Kidney (tissue), 14 donors: ENCODE measurements around the gene SCGB1A1. TPM values are rescaled to one million over a fixed set of nuclear protein-coding genes. Genes with fewer than 3 reads are reported as not detected.

Source experiments
- DNase-seq, 5 donors: peaks; one replicate each; pipeline ENCODE4 v3.0.0-alpha.2; 2013 to 2020
- FAIRE-seq: peaks from 2 replicates; lab custom pipeline; 2012; peaks lifted over from hg19 to GRCh38; lab: Jason Lieb, UNC
- H3K27ac ChIP-seq, 2 donors: one replicate each; pipeline ENCODE4 v1.7.0; 2013; ENCODE audit warnings: low read depth in 2 of 2, low read length in 2 of 2, inconsistent platforms in 1 of 2
- H3K27me3 ChIP-seq: one replicate; pipeline ENCODE4 v1.7.1; 2013; ENCODE audit warnings: low read length, inconsistent platforms; ENCODE audit not compliant: control insufficient read depth, insufficient read depth
- H3K36me3 ChIP-seq, 3 donors: one replicate each; pipeline versions ENCODE4 v1.7.0 to v1.7.1; 2013; ENCODE audit warnings: low read length in 3 of 3, control low read depth in 1 of 3, inconsistent platforms in 1 of 3; ENCODE audit not compliant: insufficient read depth in 3 of 3, control insufficient read depth in 2 of 3
- H3K4me1 ChIP-seq, 3 donors: one replicate each; pipeline versions ENCODE4 v1.7.0 to v1.7.1; 2013; ENCODE audit warnings: low read length in 3 of 3, inconsistent platforms in 1 of 3, low read depth in 1 of 3; ENCODE audit not compliant: control insufficient read depth in 2 of 3, insufficient read depth in 2 of 3
- H3K4me3 ChIP-seq, 3 donors: one replicate each; pipeline versions ENCODE4 v1.7.0 to v1.8.1; 2013; ENCODE audit warnings: low read length in 3 of 3, control low read depth in 1 of 3, inconsistent platforms in 1 of 3
- H3K9ac ChIP-seq, 3 donors: one replicate each; pipeline versions ENCODE4 v1.7.0 to v1.7.1; 2013; ENCODE audit warnings: low read length in 3 of 3, control low read depth in 1 of 3, inconsistent platforms in 1 of 3
- H3K9me3 ChIP-seq, 3 donors: one replicate each; pipeline versions ENCODE4 v1.7.0 to v1.7.1; 2013; ENCODE audit warnings: low read length in 3 of 3, control low read depth in 1 of 3, inconsistent platforms in 1 of 3; ENCODE audit not compliant: control insufficient read depth in 2 of 3, insufficient read depth in 1 of 3
- intact Hi-C: fragments of 100-400 bp; cut with DNase I; formaldehyde crosslinking; loops from one replicate; pipeline ENCODE4 v1.11.1; 2022
- polyA plus RNA-seq: library from polyadenylated mRNA; stranded (reverse); fragments of 350-450 nt; fragmentation: Illumina TruSeq; extraction: RNeasy Lipid Tissue Mini Kit (QIAGEN cat#74804); gene quantifications from one replicate; pipeline ENCODE4 v1.2.3, GENCODE V29; 2014; ENCODE audit warnings: low read depth, low replicate concordance; ENCODE audit not compliant: insufficient read depth
- total RNA-seq: library from RNA; stranded (reverse); fragmentation: NEBNext Ultra II Directional; extraction: Animal tissue kit (Norgen Biotek cat#: 25700); gene quantifications from one replicate; pipeline ENCODE4 v1.2.1, GENCODE V29; 2021
- TF ChIP-seq, protein P1 (sequence below): IDR thresholded peaks from 3 replicates; pipeline ENCODE4 v1.5.1; 2012; ENCODE audit warnings: mild to moderate bottlenecking, moderate library complexity, borderline replicate concordance; ENCODE audit not compliant: insufficient read depth; ENCODE audit errors: extremely low read depth
- donor health status: control.
- donor health status: control.
- donor health status: control.
- donor health status: control.
- donor health status: control.
- donor health status: DM: yes; HTN: yes; CAD: no.
- donor health status: Normal renal cell carcinoma (clear cell type).

Gene SCGB1A1
- total and polyA plus RNA-seq, 2 donors from 2014 or later = not detected

- no peak overlapping the region for H3K9ac ChIP-seq
- intact Hi-C loops = loop anchor here (10.0 kb wide), 1 partner anchor 123 kb away; the partner anchor contains the start of gene AHNAK
- H3K4me3 ChIP-seq = no peak overlapping the region
- no peak overlapping the region for H3K27ac ChIP-seq
- H3K9me3 ChIP-seq = no peaks in the 10 kb centered on the region
- no peak for DNase-seq
- FAIRE-seq = no peak
- H3K36me3 ChIP-seq = no peaks in the 10 kb centered on the region
- H3K27me3 ChIP-seq = no peaks in the 10 kb centered on the region
- TF ChIP-seq, protein P1, sequence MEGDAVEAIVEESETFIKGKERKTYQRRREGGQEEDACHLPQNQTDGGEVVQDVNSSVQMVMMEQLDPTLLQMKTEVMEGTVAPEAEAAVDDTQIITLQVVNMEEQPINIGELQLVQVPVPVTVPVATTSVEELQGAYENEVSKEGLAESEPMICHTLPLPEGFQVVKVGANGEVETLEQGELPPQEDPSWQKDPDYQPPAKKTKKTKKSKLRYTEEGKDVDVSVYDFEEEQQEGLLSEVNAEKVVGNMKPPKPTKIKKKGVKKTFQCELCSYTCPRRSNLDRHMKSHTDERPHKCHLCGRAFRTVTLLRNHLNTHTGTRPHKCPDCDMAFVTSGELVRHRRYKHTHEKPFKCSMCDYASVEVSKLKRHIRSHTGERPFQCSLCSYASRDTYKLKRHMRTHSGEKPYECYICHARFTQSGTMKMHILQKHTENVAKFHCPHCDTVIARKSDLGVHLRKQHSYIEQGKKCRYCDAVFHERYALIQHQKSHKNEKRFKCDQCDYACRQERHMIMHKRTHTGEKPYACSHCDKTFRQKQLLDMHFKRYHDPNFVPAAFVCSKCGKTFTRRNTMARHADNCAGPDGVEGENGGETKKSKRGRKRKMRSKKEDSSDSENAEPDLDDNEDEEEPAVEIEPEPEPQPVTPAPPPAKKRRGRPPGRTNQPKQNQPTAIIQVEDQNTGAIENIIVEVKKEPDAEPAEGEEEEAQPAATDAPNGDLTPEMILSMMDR = no peak
- peaks cover 0 to 2% (median 0%) of the 10 kb centered on the region in 3 donors for H3K4me1 ChIP-seq
Observed at GRCh38 chr11:62421996-62422395, 3.2 kb downstream of the SCGB1A1 start.

- intact Hi-C loops = loop anchor here (10.0 kb wide), 1 partner anchor 122 kb away; the partner anchor contains the start of gene AHNAK
- no peak overlapping the region for H3K27ac ChIP-seq
- FAIRE-seq = no peak
Observed at GRCh38 chr11:62423012-62423411, 4.2 kb downstream of the SCGB1A1 start.

DNA sequence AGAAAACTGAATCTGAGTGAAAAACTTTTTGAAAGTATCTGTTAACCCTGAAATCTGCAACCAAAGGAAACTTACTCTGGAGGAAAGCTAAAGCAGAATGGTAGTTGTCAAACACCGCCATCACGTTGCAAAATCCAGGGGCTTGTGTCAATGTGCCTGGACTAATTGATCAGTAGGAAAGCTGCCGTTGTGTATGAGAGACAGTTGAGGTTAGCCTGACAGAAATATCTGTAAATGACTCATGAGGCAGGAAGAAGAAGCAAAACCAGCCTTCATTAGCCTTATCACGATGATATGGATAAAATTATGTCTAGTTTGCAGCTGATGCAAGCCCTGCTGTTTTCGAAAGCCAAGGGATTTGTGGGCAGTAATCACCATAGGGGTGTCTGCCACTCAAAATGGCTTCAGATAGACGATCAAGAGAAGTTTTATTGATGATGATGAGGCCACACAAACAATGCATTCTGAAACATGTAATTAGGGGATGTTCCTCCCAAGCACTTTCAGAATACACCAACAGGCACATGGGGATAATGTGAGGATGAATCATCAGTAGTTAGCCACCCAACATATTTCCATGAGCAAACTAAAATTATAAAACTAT lies 8.9 kb downstream of the SCGB1A1 start:
- Histone ChIP-seq H3K4me1 (peaks cover 0 to 6% (median 0%) of the 10 kb centered on the region in 3 donors), H3K27ac (no peak overlapping the region), H3K27me3 (no peaks in the 10 kb centered on the region), H3K9me3 (no peaks in the 10 kb centered on the region), H3K9ac (no peak overlapping the region), H3K36me3 (no peaks in the 10 kb centered on the region), H3K4me3 (no peak overlapping the region)
- intact Hi-C loops = loop anchor here (10.0 kb wide), 1 partner anchor 117 kb away; the partner anchor contains the start of gene AHNAK
- no peak for DNase-seq
- TF ChIP-seq, protein P1 = no peak
- no peak for FAIRE-seq

More at GRCh38 chr11:62423012-62423411, 4.2 kb downstream of the SCGB1A1 start:
- TF ChIP-seq, protein P1 = no peak
- no peak overlapping the region for H3K9ac ChIP-seq
- no peak for DNase-seq
- H3K27me3 ChIP-seq = no peaks in the 10 kb centered on the region
- no peak overlapping the region for H3K4me3 ChIP-seq
- H3K9me3 ChIP-seq = no peaks in the 10 kb centered on the region
- peaks cover 0 to 2% (median 0%) of the 10 kb centered on the region in 3 donors for H3K4me1 ChIP-seq
- H3K36me3 ChIP-seq = no peaks in the 10 kb centered on the region
